NCI-H1694 (cell line): ENCODE measurements around the gene PIK3CD.
"Not testable (repeated sequence)": the region's sequence is repeated elsewhere in the genome, so short reads cannot be mapped to it uniquely, and the experiment has no call there.

Source experiments
- DNase-seq: peaks from one replicate; lab custom pipeline; 2025; lab: John Stamatoyannopoulos, UW

PIK3CD gene

DNA sequence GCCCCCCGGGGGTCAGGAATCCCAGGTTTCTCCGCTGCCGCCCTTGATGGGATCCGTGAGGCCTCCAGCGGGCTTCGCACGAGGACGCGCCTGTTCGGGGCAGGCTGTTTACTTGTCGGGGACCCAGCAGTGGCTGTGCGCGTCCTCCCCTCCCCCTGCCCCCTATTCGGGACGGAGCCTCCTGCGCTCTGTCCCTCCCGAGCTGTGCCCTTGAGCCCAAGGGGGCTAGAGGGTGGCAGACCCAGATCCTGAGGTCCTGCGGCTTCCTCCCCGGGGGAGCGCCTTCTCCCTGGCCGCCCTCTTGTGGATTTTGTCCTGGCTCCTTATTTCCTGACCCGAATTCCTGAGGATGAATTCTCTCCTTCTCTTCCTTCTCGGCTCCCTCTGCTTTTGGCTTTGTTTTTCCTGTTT, 38.4 kb downstream of the PIK3CD start:
- DNase-seq: no peak

DNA sequence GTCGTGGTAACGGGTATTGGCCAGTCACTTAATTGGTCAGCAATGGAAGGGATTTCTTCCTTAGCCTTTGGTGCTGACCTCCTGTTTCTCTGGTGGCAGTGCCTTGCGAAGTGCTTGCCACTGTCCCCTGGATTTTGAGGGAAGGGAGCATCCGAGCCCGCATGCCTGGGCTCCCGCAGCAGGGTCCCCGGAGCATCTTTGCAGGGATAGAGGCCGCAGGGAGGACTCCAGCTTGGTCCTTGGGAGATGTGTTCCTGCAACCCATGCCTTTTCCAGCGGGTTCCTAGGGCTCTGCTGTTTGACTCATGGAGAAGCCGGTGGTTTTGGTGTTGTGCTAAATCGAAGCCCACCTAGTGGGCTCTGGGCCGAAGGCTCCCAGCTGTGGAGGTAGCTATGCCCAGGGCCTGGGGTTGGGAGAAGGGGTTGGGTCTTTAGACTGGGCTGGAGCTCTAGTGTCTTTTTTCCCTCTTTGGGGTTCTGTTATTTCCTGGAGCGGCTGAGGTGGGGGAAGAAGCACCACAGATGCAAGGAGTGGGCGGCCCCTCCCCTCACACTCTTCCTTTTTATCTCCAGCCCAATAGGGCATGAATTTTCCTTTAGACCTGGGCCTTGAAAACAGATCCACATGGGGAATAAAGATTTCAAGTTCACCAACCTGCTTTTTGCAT, 39.0 kb downstream of the PIK3CD start:
- DNase-seq: no peak

GRCh38 chr1:9691108-9691445, 39.5 kb downstream of the PIK3CD start:
- DNase-seq: no peak

GRCh38 chr1:9691691-9692090, 40.2 kb downstream of the PIK3CD start:
- no peak for DNase-seq

DNA sequence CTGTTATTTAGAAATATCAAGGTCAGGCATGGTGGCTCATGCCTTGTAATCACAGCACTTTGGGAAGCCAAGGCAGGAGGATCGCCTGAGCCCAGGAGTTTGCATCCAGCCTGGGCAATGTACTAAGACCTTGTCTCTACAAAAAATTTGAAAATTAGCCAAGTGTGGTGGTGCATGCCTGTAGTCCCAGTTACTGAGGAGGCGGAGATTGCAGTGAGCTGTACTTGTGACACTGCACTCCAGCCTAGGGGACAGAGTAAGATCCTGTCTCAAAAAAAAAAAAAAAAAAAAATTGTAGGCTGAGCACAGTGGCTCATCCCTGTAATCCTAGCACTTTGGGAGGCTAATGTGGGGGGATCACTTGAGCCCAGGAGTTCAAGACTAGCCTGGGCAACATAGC, 45.3 kb downstream of the PIK3CD start:
- no peak for DNase-seq

GRCh38 chr1:9699361-9699760, 47.8 kb downstream of the PIK3CD start:
- DNase-seq: no peak

GRCh38 chr1:9700340-9700739, 48.8 kb downstream of the PIK3CD start:
- no peak for DNase-seq

DNA sequence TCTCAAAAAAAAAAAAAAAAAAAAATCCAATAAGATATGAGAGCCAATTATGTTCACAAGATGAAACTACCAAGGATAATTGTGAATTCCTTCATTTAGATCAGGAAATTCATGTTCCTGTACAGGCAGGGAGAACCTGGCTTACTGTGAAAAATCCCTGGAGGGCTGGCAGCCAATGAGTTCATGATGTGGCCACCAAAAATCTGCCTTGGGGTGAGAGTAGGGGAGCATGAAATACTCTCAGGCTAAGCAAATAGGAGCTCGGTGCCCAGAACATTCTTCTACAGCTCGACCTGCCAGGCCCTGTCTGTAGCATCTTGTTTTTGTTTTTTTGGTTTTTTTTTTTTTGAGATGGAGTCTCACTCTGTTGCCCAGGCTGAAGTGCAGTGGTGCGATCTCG, 50.1 kb downstream of the PIK3CD start:
- DNase-seq: no peak

GRCh38 chr1:9703165-9703509, 51.6 kb downstream of the PIK3CD start:
- no peak for DNase-seq

- no peak for DNase-seq
These were observed 52.1 kb downstream of the PIK3CD start for GRCh38 chr1:9703681-9704080.

- no peak for DNase-seq
These were observed 54.0 kb downstream of the PIK3CD start for GRCh38 chr1:9705337-9706093.

- no peak for DNase-seq
These were observed 54.6 kb downstream of the PIK3CD start for GRCh38 chr1:9706178-9706577.

DNA sequence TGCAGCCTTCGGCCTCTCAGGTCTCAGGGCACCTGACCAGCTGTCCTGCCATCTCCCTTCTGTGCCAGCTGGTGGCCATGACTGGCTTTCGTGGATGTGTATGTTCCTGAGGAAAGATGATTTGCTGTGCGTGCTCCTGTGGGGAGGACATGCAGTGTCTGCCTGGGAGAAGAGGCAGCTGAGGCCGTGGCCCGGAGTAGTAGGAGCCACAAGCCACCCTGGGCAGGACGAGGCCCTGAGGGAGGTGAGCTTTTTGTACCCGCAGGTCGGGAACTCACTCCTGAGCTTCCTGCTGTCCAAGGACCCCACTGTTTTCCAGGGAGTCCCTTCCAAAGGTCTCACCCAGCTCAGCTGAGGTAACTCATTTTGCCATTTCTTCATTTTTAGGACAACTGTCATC, 58.5 kb downstream of the PIK3CD start:
- DNase-seq: no peak

- DNase-seq: no peak
These were observed 60.0 kb downstream of the PIK3CD start for GRCh38 chr1:9711466-9712020.

DNA sequence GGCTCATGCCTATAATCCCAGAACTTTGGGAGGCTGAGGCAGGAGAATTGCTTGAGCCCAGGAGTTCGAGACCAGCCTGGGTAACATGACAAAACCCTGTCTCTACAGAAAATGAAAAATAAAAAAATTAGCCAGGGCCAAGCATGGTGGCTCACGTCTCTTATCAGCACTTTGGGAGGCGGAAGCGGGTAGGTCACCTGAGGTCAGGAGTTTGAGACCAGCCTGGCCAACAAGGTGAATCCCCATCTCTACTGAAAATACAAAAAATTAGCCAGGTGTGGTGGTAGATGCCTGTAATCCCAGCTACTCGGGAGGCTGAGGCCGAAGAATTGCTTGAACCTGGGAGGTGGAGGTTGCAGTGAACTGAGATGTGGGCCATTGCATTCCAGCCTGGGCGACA, 61.2 kb downstream of the PIK3CD start:
- not testable (repeated sequence) for DNase-seq

DNA sequence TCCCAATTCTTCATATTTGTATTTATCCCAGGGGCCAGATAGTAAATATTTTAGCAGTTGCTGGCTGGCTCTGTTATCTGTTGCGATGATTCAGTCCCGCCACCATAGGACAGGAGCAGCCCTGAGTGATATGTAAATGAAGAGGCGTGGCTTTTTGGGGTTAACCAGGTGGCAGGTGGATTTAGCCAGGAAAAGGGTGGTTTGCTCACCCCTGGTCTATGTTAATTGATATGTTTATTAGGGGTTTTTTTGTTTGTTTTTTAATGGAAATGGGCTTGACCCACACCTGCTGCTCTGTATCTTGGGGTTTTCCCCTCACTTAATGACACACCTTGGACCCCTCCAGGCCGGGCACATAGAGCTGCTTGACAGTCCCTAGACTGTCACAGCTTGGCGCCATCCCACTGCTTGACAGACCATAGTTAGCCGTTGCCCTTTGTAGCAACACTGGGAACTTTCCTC, 62.8 kb downstream of the PIK3CD start:
- no peak for DNase-seq

DNA sequence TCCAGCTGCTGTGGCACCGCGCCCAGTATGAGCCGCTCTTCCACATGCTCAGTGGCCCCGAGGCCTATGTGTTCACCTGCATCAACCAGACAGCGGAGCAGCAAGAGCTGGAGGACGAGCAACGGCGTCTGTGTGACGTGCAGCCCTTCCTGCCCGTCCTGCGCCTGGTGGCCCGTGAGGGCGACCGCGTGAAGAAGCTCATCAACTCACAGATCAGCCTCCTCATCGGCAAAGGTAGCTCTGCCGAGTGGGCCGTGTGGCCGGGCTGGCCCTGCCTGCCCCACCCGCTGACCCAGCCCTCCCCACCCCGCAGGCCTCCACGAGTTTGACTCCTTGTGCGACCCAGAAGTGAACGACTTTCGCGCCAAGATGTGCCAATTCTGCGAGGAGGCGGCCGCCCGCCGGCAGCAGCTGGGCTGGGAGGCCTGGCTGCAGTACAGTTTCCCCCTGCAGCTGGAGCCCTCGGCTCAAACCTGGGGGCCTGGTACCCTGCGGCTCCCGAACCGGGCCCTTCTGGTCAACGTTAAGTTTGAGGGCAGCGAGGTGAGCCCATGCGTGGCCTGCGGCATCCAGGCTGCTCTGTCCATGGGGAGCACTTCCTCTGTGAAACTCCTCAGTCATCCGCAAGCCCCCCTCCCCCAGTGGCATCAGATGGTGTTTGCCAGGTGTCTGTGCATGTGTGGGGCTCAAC, 64.2 kb downstream of the PIK3CD start:
- no peak for DNase-seq

- no peak for DNase-seq
These were observed 65.1 kb downstream of the PIK3CD start for GRCh38 chr1:9716404-9717192.

GRCh38 chr1:9717193-9718005, 65.9 kb downstream of the PIK3CD start:
- DNase-seq: no peak

DNA sequence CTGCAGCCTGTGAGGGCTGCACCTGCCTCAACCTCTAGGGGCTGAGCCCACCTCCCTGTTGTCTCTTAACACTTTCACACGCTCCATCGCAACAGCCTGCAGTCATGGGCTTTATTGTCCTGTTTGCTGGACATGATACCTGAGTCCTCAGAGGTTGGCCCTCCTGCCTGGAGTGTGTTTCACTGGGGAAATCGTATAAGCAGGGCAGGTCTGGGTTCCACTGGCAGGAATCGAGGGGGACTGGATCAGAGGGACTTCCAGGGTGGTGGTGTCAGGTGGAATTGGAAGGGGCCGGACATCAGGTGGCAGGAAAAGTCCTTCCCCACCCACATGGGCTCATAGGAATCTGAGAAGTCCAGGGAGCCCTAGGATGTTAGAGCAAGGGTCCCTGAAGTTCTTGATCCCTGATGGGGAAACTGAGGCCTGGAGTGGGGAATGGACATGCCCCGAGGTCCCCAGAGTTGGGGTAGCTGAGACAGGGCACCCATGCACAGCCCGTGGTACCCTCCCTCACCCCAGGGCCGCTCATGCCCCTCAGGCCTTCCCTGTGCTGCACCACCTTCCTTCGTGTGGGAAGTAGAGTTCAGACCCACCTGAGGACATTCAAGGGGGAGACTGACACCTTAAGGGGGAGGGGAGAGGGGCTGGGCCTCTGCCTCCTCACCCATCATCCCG, 66.6 kb downstream of the PIK3CD start:
- DNase-seq: no peak
